Measurements from ENCODE around the gene PARD3.

GRCh38 chr10:34704526-34705184 is 110.4 kb downstream of the PARD3 start:
- TF ChIP-seq RFX5 (IDR thresholded peaks at IDR 0.05) (no peak), MYC (IDR thresholded peaks at IDR 0.05; ENCODE audit: borderline replicate concordance, low read length) (no peak), POLR2A (IDR thresholded peaks at IDR 0.05; ENCODE audit: low read length) (no peak)
- TF ChIP-seq, protein P1, sequence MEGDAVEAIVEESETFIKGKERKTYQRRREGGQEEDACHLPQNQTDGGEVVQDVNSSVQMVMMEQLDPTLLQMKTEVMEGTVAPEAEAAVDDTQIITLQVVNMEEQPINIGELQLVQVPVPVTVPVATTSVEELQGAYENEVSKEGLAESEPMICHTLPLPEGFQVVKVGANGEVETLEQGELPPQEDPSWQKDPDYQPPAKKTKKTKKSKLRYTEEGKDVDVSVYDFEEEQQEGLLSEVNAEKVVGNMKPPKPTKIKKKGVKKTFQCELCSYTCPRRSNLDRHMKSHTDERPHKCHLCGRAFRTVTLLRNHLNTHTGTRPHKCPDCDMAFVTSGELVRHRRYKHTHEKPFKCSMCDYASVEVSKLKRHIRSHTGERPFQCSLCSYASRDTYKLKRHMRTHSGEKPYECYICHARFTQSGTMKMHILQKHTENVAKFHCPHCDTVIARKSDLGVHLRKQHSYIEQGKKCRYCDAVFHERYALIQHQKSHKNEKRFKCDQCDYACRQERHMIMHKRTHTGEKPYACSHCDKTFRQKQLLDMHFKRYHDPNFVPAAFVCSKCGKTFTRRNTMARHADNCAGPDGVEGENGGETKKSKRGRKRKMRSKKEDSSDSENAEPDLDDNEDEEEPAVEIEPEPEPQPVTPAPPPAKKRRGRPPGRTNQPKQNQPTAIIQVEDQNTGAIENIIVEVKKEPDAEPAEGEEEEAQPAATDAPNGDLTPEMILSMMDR (IDR thresholded peaks at IDR 0.05), result no peak

Measured in A549 (cell line).